ENCODE data around the gene DEPDC5.

The DEPDC5 gene

DNA sequence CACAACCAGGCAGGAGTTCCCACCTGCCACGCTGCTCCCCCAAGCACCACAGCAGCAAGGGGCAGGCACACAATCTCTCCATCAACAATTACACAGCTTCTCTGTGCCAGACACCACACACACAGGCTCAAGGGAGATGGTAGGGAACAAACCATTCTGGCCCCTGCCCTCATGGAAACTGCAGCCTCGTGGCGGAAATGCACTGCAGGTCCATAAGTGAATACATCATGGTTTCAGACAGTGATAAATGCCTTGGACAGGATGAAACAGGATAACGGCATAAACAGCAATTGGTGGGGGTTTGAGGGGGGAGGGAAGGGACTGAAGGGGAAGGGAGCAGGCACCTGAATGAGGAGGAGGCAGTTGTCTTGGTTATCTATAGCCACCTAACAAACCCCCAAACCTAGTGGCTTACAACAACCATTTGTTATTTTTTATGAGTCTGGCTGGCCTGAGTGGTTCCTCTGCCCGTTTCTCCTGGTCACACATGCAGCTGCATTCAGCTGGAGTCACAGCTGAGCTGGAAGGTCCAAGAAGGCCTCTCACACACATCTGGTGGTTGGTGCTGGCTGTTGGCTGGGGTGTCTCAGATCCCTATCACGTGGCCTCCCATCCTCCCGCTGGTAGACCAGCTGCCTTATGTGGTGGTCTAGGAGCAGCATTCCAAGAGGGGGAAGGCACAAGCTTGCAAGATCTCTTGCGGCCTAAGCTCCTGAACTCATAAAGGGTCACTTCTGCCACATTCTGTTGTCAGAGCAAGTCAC is 175.5 kb downstream of the DEPDC5 start:
- no peak for DNase-seq

DNA sequence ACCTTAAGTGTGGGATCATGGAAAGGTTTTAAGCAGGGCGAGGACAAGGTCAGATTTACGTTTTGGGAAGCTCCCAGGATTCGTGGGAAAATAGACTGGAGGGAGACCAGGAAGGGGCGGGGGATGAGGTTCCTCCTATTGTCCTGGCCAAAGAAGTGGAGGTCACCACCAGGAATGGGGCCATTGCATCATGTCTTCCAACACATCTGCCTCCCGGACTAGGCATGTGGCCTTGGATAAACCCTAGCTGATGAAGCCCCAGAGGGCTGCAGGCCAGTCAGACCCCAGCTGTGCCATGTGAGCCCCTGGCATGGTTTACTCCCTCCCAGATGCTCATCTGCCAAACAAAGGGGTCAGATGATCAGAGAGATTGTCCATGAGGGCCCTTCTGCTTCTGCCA is 179.0 kb downstream of the DEPDC5 start:
- no peak for DNase-seq

DNA sequence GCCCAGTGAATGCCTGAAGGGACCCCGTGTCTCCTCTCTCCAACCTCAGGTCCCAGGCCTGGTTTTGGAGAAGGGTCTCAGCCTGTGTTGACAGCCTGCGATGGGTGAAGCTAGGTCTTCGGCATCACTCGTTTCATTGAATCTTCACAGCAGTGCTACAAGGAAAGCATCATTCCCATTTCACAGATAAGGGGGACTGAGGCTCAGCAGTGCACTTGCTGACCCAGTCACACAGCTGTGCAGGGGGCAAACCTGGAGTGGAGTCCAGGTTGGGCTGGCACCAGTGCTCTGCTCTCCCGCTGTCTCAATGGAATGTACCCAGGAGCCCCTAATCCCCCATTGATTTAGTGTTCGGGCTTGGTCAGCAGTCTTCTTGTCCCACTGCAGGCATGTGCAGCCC is 179.6 kb downstream of the DEPDC5 start:
- DNase-seq, result no peak

DNA sequence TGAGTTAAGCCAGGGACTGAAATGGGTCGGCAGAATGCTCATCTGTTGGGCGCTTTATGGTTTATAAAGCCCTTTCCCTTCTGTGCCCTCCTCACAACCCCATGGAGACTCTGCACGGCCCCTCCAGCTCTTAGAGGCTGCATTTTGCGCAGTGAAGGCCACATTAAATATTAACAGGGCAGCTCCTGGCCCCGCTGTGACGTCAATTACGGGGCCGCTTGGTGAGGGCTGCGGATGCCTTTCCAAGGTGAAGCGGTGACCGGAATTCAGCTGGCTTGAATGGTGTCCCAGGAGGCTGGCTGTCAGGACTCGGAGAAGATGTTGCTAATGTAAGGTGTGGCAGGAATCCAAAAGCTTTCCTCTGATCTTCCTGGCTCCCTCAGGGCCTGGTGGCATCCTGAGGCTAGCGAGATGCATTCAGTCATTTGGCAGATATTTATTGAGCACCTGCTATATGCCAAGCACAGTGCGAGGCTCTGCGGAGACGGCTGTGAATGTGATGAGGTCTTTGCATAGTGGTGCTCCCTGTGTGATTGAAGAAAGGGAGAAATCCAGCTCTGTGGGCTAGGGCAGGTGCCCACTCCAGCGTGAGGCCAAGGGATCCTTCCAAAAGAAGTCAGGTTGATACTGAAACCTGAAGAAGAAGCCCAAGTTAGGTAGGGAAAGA is 180.1 kb downstream of the DEPDC5 start:
- DNase-seq, result no peak

GRCh38 chr22:31935961-31936635 is 182.3 kb downstream of the DEPDC5 start:
- no peak for DNase-seq

- DNase-seq, result no peak
Observed at GRCh38 chr22:31937341-31937740, 183.5 kb downstream of the DEPDC5 start.

DNA sequence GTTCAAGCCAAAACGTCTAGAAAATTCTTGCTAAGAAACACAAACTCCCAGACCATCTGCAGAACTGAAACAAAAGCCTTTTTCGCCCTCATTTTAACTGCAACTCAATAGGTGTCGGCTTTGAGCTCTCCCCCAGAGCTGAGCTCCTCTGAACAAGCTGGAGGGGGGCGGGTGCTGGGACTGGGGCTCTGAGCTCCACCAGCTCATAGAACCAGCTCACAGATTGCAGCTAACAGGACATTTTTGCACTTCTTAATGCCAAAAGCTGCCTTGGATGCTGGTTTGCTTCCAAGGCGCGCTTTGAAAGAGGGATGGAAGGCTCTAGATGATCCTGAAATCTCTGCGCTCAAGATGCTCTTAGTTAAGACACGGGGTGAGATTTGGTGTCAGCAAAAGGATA is 184.5 kb downstream of the DEPDC5 start:
- DNase-seq, result no peak

DNA sequence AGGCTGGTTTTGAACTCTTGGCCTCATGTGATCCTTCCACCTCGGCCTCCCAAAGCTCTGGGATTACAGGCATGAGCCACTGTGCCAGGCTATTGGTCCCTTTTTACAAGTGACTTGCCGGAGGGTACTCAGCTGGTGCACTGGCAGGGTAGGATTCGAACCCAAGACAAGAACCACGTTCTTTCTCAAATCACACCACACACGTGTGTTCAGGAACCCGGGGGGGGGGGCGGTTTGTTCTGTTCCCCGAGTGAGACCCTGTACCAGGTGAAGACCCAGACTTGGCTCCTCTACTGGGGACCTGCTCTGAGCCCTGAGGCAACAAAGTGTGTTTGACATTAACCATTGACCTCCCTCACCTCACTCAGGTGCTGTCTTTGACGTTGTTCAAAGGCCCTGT is 186.7 kb downstream of the DEPDC5 start:
- DNase-seq, result no peak

GRCh38 chr22:31942091-31942490 is 188.3 kb downstream of the DEPDC5 start:
- no peak for DNase-seq

GRCh38 chr22:31943206-31943977 is 189.6 kb downstream of the DEPDC5 start:
- no peak for DNase-seq

- DNase-seq, result peak; percentile 79
Observed at GRCh38 chr22:31943978-31944699, 190.3 kb downstream of the DEPDC5 start, which contains the start of gene YWHAH. TSS of gene YWHAH (plus strand) at chr22:31944535. CDS start at chr22:31944734, 199 bp downstream.

GRCh38 chr22:31944700-31945442 is 191.1 kb downstream of the DEPDC5 start:
- DNase-seq, result no peak

DNA sequence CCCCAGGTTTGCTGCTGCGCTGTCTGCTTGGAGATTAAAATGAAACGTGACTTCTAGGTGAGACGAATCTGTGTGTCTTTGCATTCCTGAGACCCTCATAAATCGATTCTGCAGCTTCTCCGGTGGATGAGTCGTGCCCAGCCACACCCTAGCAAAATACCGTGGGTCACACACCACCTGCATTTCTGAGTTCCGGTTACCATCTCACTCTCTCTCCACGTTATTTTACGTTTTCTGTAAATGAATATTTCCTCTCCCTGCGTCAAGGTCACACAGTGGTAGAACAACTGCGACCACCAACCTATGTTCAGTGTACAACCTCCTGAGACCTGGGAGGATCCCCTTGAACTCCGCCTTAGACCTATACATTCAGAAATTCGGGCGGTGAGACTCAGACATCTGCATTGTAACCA is 191.6 kb downstream of the DEPDC5 start:
- DNase-seq, result no peak

DNA sequence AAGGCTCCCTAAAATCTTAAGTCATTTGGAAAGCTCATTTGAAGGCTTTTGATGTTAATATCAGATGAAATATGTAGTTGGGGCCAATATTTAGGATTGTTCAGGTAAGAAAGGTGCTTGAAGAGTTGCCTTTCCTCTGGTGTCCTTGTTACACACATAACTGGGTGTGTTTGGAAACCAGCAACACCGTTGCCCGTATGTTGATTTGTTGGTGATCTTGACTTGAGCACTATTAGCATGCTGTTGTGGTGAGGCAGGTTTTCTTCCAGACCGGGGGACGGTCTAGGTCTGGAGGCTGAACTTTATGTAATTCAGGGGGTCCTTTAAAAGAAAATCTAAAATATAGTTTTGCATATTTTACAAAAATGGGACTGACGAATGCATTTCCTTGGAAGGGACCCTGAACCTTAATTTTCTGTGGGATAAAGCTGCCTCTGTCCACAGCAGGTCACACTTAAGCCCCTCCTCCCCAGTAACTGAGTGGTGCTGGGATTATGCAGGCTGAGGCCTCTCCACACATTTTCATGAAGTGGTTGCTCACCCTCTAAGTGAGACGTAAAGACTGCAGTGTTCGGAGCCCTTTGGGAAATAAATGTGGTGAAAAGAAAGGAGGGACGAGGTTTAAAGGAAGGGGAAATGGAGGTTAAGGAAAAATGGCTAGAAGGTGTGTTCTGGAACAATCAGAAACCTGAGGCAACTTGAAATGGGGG is 192.3 kb downstream of the DEPDC5 start:
- DNase-seq, result no peak

- DNase-seq, result no peak
Observed at GRCh38 chr22:31947296-31947695, 193.5 kb downstream of the DEPDC5 start.

- no peak for DNase-seq
Observed at GRCh38 chr22:31948002-31948401, 194.2 kb downstream of the DEPDC5 start.

- DNase-seq, result no peak
Observed at GRCh38 chr22:31950226-31950625, 196.4 kb downstream of the DEPDC5 start.

- DNase-seq, result no peak
Observed at GRCh38 chr22:31951194-31952093, 197.6 kb downstream of the DEPDC5 start.

DNA sequence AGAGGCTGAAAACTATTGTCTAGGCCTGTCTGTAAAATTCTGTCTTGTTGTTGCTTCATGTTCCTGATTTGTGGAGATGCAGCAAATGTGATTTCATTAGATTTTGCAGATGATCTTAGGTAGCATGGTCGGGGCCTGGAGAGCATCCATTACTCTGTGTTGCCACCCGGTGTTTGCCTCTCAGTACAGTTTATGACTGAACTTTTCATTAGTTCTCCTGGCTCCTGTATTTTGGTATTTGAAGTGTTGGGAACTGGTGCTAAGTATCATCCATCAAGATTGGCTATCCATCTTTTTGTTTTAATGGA is 198.2 kb downstream of the DEPDC5 start:
- no peak for DNase-seq

DNA sequence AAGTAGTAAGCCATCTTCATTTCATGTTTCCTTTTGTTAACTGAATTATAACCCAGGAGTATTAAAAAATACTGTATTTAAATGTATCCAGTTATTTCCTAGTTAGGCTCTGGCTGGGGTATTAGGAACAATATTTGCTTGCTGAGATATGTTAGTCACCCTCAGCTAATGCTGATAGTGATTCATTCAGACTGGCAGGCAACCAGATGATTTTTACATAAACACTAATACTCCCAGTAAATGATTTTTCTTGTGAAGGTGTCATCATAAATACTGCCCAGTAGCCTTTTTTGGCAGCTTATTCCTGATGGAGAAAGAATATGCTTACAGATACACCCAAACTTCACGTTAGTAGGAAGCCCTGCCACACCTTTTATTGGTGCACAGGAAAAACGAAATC is 198.7 kb downstream of the DEPDC5 start:
- DNase-seq, result no peak

Measured in activated gamma-delta T cell (primary cell).